H1 (cell line): Measurements from ENCODE around the gene RNF149.

ENCODE experiments used
- EP300 ChIP-seq, 2 experiments: IDR thresholded peaks; 1 replicate in 1 of 2; 2 replicates in 1 of 2; pipeline ENCODE4 v1.6.1; 2011 to 2012; ENCODE audit warnings: low read depth in 2 of 2, low read length in 2 of 2, mild to moderate bottlenecking in 2 of 2, borderline replicate concordance in 1 of 2, inconsistent platforms in 1 of 2, moderate library complexity in 1 of 2
- EZH2 ChIP-seq: fragments of 200-600 bp; sonication (generic); IDR thresholded peaks from 2 replicates; pipeline ENCODE4 v1.7.1; 2012; ENCODE audit warnings: low read depth, mild to moderate bottlenecking, moderate library complexity, low read length, inconsistent platforms; ENCODE audit not compliant: severe bottlenecking
- GABPA ChIP-seq: IDR thresholded peaks from 2 replicates; pipeline ENCODE4 v1.6.1; 2011; ENCODE audit warnings: mild to moderate bottlenecking, low read length, moderate library complexity, borderline replicate concordance; ENCODE audit not compliant: insufficient read depth
- MAFK ChIP-seq: IDR thresholded peaks from 2 replicates; pipeline ENCODE4 v1.6.1; 2012; ENCODE audit warnings: low read depth, mild to moderate bottlenecking, improper control_type of control experiment, low read length
- NRF1 ChIP-seq: IDR thresholded peaks from 2 replicates; pipeline ENCODE4 v1.6.1; 2011; ENCODE audit warnings: mild to moderate bottlenecking, low read depth, low read length, improper control_type of control experiment
- POLR2A ChIP-seq, 2 experiments: IDR thresholded peaks; 1 replicate in 1 of 2; 2 replicates in 1 of 2; pipeline ENCODE4 v1.6.1; 2011; ENCODE audit warnings: low read depth in 2 of 2, low read length in 2 of 2, mild to moderate bottlenecking in 2 of 2; ENCODE audit errors: control extremely low read depth in 1 of 2
- POLR2AphosphoS5 ChIP-seq: IDR thresholded peaks from 2 replicates; pipeline ENCODE4 v1.6.1; 2011; ENCODE audit warnings: low read depth, low read length
- SP1 ChIP-seq: IDR thresholded peaks from 2 replicates; pipeline ENCODE4 v1.6.1; 2011; ENCODE audit warnings: low read depth, low read length
- TF ChIP-seq, protein P1 (sequence below), 3 experiments: IDR thresholded peaks; 1 replicate in 2 of 3; 2 replicates in 1 of 3; pipeline versions ENCODE4 v1.5.1 to v1.6.1; 2011; ENCODE audit warnings: low read length in 3 of 3, mild to moderate bottlenecking in 3 of 3, inconsistent platforms in 2 of 3, low read depth in 1 of 3, moderate library complexity in 1 of 3; ENCODE audit not compliant: insufficient read depth in 1 of 3; ENCODE audit errors: control extremely low read depth in 1 of 3

DNA sequence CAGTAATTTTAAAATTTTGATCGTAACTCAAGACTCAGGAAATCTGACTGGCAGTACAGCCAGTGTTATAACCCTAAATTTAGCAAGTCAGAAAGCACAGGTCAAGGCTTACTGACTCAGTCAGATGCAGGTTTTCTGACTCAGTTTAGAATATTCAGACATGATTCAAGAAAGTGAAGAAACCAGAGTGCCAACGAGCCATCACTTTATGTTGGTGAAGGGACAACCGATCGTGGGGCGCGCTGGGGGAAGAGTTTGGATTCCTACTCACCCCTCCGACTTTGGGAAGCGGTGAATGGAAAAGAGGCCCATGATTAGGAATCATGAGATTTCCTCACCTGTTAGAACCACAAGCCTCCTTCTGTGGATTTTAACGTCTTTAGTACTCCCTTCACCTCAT is 998 bp downstream of the RNF149 start:
- TF ChIP-seq, protein P1, sequence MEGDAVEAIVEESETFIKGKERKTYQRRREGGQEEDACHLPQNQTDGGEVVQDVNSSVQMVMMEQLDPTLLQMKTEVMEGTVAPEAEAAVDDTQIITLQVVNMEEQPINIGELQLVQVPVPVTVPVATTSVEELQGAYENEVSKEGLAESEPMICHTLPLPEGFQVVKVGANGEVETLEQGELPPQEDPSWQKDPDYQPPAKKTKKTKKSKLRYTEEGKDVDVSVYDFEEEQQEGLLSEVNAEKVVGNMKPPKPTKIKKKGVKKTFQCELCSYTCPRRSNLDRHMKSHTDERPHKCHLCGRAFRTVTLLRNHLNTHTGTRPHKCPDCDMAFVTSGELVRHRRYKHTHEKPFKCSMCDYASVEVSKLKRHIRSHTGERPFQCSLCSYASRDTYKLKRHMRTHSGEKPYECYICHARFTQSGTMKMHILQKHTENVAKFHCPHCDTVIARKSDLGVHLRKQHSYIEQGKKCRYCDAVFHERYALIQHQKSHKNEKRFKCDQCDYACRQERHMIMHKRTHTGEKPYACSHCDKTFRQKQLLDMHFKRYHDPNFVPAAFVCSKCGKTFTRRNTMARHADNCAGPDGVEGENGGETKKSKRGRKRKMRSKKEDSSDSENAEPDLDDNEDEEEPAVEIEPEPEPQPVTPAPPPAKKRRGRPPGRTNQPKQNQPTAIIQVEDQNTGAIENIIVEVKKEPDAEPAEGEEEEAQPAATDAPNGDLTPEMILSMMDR (IDR thresholded peaks at IDR 0.05; ENCODE audit: control extremely low read depth in 1 of 3, insufficient read depth in 1 of 3, low read depth in 1 of 3, low read length in 3 of 3): no peak
- TF ChIP-seq MAFK (no peak), SP1 (no peak), NRF1 (no peak), POLR2A (IDR thresholded peaks at IDR 0.05; ENCODE audit: control extremely low read depth in 1 of 2, low read depth in 2 of 2, low read length in 2 of 2) (no peak), EZH2 (no peak), EP300 (IDR thresholded peaks at IDR 0.05; ENCODE audit: borderline replicate concordance in 1 of 2, low read depth in 2 of 2, low read length in 2 of 2) (no peak), GABPA (no peak), POLR2AphosphoS5 (no peak)
